AG09319 (cell line): ENCODE measurements around the gene STIM2.

Experiments
- DNase-seq: peaks from one replicate; pipeline ENCODE4 v3.0.0-alpha.2; 2010; ENCODE audit warnings: low read depth; ENCODE audit errors: extremely low read depth
- TF ChIP-seq, protein P1 (sequence below): IDR thresholded peaks from 2 replicates; pipeline ENCODE4 v1.5.1; 2011; ENCODE audit warnings: low read depth, mild to moderate bottlenecking, inconsistent platforms, low read length, moderate library complexity

The STIM2 gene

GRCh38 chr4:26870576-26871262, 10.1 kb downstream of the STIM2 start:
- TF ChIP-seq, protein P1, sequence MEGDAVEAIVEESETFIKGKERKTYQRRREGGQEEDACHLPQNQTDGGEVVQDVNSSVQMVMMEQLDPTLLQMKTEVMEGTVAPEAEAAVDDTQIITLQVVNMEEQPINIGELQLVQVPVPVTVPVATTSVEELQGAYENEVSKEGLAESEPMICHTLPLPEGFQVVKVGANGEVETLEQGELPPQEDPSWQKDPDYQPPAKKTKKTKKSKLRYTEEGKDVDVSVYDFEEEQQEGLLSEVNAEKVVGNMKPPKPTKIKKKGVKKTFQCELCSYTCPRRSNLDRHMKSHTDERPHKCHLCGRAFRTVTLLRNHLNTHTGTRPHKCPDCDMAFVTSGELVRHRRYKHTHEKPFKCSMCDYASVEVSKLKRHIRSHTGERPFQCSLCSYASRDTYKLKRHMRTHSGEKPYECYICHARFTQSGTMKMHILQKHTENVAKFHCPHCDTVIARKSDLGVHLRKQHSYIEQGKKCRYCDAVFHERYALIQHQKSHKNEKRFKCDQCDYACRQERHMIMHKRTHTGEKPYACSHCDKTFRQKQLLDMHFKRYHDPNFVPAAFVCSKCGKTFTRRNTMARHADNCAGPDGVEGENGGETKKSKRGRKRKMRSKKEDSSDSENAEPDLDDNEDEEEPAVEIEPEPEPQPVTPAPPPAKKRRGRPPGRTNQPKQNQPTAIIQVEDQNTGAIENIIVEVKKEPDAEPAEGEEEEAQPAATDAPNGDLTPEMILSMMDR: no peak
- no peak for DNase-seq

GRCh38 chr4:26871611-26872010, 11.0 kb downstream of the STIM2 start:
- DNase-seq: no peak
- TF ChIP-seq, protein P1: no peak

- TF ChIP-seq, protein P1: no peak
- no peak for DNase-seq
Observed at GRCh38 chr4:26873391-26874026, 12.9 kb downstream of the STIM2 start.

DNA sequence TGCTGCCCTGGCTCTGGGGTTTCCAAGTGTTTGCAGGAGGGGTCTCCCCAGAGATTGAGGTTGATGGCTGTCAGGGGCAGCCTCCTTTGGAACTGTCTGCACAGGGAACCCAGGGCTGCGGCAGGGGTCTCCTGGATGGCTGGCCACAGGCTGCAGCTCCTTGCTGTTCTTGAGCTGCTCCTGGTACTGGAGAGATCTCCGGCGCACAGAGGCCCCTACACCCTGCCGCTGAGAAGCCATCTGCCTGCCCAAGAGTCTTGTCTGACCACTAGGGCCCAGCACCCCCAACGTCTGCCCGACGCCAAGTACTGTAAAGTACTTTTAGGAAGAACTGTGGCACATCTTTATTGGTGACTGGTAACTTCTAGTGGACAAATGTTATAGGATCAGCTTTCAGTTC, 13.5 kb downstream of the STIM2 start:
- DNase-seq: no peak
- TF ChIP-seq, protein P1: no peak

DNA sequence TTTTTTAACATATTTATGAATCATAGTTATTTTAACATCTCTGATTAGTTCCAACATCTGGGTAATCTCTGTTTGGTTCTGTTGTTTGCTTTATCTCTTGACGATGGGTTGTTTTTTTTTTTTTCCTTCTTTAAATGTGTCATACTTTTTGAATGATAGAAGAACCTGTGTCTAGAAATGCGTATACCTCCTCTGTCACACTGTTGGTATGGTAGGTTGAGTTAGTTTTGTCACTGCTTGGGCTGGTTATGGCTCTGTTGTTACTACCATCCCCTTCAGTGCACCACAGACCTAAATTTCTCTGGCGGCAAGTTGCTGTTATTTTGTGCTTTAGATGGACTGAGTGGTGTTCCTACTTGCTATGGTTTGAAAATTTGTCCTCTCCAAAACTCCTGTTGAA, 16.8 kb downstream of the STIM2 start:
- TF ChIP-seq, protein P1: no peak
- DNase-seq: no peak

GRCh38 chr4:26877961-26878360, 17.3 kb downstream of the STIM2 start:
- TF ChIP-seq, protein P1: no peak
- DNase-seq: no peak

DNA sequence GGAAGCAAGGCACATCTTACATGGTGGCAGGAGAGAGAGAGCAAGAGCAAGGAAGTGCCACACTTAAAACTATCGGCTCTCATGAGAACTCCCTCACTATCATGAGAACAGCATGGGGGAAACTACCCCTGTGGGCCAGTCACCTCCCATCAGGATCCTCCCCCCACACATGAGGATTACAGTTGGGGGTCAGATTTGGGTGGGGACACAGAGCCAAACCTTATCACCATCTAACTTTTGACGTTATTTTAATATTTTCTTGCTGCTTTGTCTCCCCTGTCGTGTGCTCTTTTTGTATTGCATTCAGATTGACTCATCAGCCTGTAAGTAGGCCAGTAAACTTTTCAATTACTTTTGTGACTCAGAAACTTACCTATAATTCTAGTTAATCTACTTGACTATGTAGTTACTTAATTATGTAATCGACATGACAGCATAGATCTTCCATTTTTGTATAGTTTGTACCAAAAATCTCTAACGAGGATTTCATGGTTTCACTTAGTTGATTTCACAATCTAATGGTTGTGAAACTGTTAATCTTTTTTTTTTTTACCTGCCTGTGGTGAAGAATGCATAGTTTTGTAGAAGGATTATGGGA, 18.3 kb downstream of the STIM2 start:
- TF ChIP-seq, protein P1: no peak
- DNase-seq: no peak
